Neural cell (in vitro differentiated cells): ENCODE data around the gene PLEKHH2. TPM values are rescaled to one million over a fixed set of nuclear protein-coding genes. Genes with fewer than 3 reads are reported as not detected.

Source experiments
- H2AFZ ChIP-seq: fragments of 200-600, 300-800 bp; sonication (generic), shearing (Covaris generic); 2 replicates; pipeline ENCODE4 v1.6.0; 2014; ENCODE audit warnings: low read depth, mild to moderate bottlenecking, antibody characterized with exemption, low read length, moderate library complexity
- H3F3A ChIP-seq: fragments of 200-600 bp; shearing (Covaris generic); 2 replicates; pipeline ENCODE4 v1.6.1; 2016; ENCODE audit warnings: mild to moderate bottlenecking, moderate library complexity, mixed read lengths, antibody characterized with exemption, low read length; ENCODE audit not compliant: insufficient read depth, poor library complexity, severe bottlenecking
- H3K27ac ChIP-seq: fragments of 200-600, 300-800 bp; sonication (generic), shearing (Covaris generic); 2 replicates; pipeline ENCODE4 v1.5.1; 2014; ENCODE audit warnings: mild to moderate bottlenecking, low read length, moderate library complexity
- H3K27me3 ChIP-seq: fragments of 300-800, 200-600 bp; sonication (generic), shearing (Covaris generic); 2 replicates; pipeline ENCODE4 v1.6.0; 2014; ENCODE audit warnings: mild to moderate bottlenecking, low read depth, low read length, moderate library complexity; ENCODE audit not compliant: insufficient read depth
- H3K36me3 ChIP-seq: fragments of 300-800, 200-600 bp; sonication (generic), shearing (Covaris generic); 2 replicates; pipeline ENCODE4 v1.5.1; 2014; ENCODE audit warnings: mild to moderate bottlenecking, antibody characterized with exemption, low read length, moderate library complexity; ENCODE audit not compliant: insufficient read depth
- H3K4me2 ChIP-seq: fragments of 300-800, 200-600 bp; sonication (generic), shearing (Covaris generic); 2 replicates; pipeline ENCODE4 v1.6.0; 2014; ENCODE audit warnings: mild to moderate bottlenecking, low read length
- H3K4me3 ChIP-seq: fragments of 300-800, 200-600 bp; sonication (generic), shearing (Covaris generic); 2 replicates; pipeline ENCODE4 v1.5.1; 2014; ENCODE audit warnings: mild to moderate bottlenecking, low read length, moderate library complexity
- H3K79me2 ChIP-seq: fragments of 200-600 bp; shearing (Covaris generic); replicated peaks from 2 replicates; pipeline ENCODE4 v1.6.0; 2014; ENCODE audit warnings: mild to moderate bottlenecking, low read length, moderate library complexity; ENCODE audit not compliant: insufficient read depth
- H3K9ac ChIP-seq: fragments of 300-800, 200-600 bp; sonication (generic), shearing (Covaris generic); 2 replicates; pipeline ENCODE4 v1.6.1; 2016; ENCODE audit warnings: mild to moderate bottlenecking, low read length, mixed read lengths
- H3K9me2 ChIP-seq: fragments of 200-600 bp; shearing (Covaris generic); 2 replicates; pipeline ENCODE4 v1.6.1; 2016; ENCODE audit warnings: mild to moderate bottlenecking, low read length, mixed read lengths; ENCODE audit not compliant: insufficient read depth
- H3K9me3 ChIP-seq: fragments of 200-600, 300-800 bp; sonication (generic), shearing (Covaris generic); 2 replicates; pipeline ENCODE4 v1.6.1; 2016; ENCODE audit warnings: mild to moderate bottlenecking, mixed run types, low read length, moderate library complexity, mixed read lengths
- H4K20me1 ChIP-seq: fragments of 200-600 bp; shearing (Covaris generic); 2 replicates; pipeline ENCODE4 v1.6.1; 2016; ENCODE audit warnings: mild to moderate bottlenecking, mixed run types; ENCODE audit not compliant: insufficient read depth
- EP300 ChIP-seq: fragments of 450-650 bp; conservative IDR thresholded peaks from 2 replicates; pipeline ENCODE4 v1.6.1; 2014; ENCODE audit warnings: antibody characterized with exemption, mild to moderate bottlenecking, moderate library complexity; ENCODE audit not compliant: poor library complexity, severe bottlenecking
- EZH2 ChIP-seq: fragments of 200-600, 300-800 bp; shearing (Covaris generic), sonication (generic); IDR thresholded peaks from 2 replicates; pipeline ENCODE4 v1.6.1; 2014; ENCODE audit warnings: antibody characterized with exemption, low read length, borderline replicate concordance, mild to moderate bottlenecking; ENCODE audit not compliant: insufficient read depth, poor library complexity, severe bottlenecking
- MXI1 ChIP-seq: fragments of 450-650 bp; conservative IDR thresholded peaks from 2 replicates; pipeline ENCODE4 v1.6.1; 2014; ENCODE audit warnings: antibody characterized with exemption, mild to moderate bottlenecking; ENCODE audit not compliant: poor library complexity, severe bottlenecking
- POLR2AphosphoS5 ChIP-seq: IDR thresholded peaks from 2 replicates; pipeline ENCODE4 v1.6.1; 2012
- RAD21 ChIP-seq: fragments of 450-650 bp; conservative IDR thresholded peaks from 2 replicates; pipeline ENCODE4 v1.6.1; 2014; ENCODE audit warnings: antibody characterized with exemption, mild to moderate bottlenecking, moderate library complexity
- SMC3 ChIP-seq: fragments of 450-650 bp; conservative IDR thresholded peaks from 2 replicates; pipeline ENCODE4 v1.6.1; 2014; ENCODE audit warnings: antibody characterized with exemption, mild to moderate bottlenecking, moderate library complexity; ENCODE audit not compliant: poor library complexity
- TAF1 ChIP-seq: IDR thresholded peaks from 2 replicates; pipeline ENCODE4 v1.6.1; 2012; ENCODE audit warnings: low read depth
- polyA plus RNA-seq: library from polyadenylated mRNA; depleted of rRNA; stranded (reverse); fragments of >200 nt; gene quantifications from 2 replicates; pipeline ENCODE4 v1.2.3, GENCODE V29; 2014
- small RNA-seq, 3 experiments: library from RNA; depleted of rRNA; stranded (forward); fragments of <200 nt; gene quantifications; one replicate each; pipeline ENCODE3, GENCODE V24; 2012
- TF ChIP-seq, protein P1 (sequence below): fragments of 450-650 bp; IDR thresholded peaks from 2 replicates; pipeline ENCODE4 v1.5.1; 2014; ENCODE audit warnings: antibody characterized with exemption, mild to moderate bottlenecking, moderate library complexity; ENCODE audit not compliant: poor library complexity, severe bottlenecking
- TF ChIP-seq, protein P2 (sequence below): IDR thresholded peaks from 2 replicates; pipeline ENCODE4 v1.6.1; 2012; ENCODE audit warnings: borderline replicate concordance

The PLEKHH2 gene
- polyA plus RNA-seq, 1 donor from 2014 or later = 0.50 TPM

DNA sequence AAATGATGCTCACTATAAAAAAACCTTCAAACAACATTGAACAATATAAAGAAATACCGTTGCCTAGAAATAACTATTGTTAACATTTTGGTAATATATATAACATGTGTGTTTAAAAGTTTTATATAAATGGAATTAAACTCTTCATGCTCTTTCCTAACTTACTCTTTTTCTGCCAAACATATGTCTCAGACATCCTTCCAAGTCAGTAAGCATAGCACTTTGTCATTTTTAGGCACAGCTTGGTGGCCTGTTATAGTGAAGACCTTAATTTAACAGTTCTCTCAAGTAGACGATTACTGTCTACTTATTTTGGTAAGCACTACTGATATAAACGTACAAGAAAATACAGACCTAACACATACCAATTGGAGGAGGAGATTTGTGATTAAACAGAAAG lies 177.7 kb downstream of the PLEKHH2 start:
- Histone ChIP-seq H2AFZ (no peak overlapping the region), H3K9ac (no peak overlapping the region), H3K79me2 (no peaks in the 10 kb centered on the region), H3K9me2 (no peaks in the 10 kb centered on the region), H3K4me2 (no peak overlapping the region), H3K27me3 (no peaks in the 10 kb centered on the region), H4K20me1 (no peaks in the 10 kb centered on the region), H3K27ac (no peak overlapping the region), H3K36me3 (no peaks in the 10 kb centered on the region), H3K9me3 (no peaks in the 10 kb centered on the region), H3K4me3 (no peak overlapping the region), H3F3A (no peaks in the 10 kb centered on the region)
- TF ChIP-seq TAF1 (no peak), RAD21 (no peak), SMC3 (no peak), MXI1 (no peak), EP300 (no peak), EZH2 (no peak), POLR2AphosphoS5 (no peak)
- TF ChIP-seq, protein P1, sequence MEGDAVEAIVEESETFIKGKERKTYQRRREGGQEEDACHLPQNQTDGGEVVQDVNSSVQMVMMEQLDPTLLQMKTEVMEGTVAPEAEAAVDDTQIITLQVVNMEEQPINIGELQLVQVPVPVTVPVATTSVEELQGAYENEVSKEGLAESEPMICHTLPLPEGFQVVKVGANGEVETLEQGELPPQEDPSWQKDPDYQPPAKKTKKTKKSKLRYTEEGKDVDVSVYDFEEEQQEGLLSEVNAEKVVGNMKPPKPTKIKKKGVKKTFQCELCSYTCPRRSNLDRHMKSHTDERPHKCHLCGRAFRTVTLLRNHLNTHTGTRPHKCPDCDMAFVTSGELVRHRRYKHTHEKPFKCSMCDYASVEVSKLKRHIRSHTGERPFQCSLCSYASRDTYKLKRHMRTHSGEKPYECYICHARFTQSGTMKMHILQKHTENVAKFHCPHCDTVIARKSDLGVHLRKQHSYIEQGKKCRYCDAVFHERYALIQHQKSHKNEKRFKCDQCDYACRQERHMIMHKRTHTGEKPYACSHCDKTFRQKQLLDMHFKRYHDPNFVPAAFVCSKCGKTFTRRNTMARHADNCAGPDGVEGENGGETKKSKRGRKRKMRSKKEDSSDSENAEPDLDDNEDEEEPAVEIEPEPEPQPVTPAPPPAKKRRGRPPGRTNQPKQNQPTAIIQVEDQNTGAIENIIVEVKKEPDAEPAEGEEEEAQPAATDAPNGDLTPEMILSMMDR = no peak
- TF ChIP-seq, protein P2, sequence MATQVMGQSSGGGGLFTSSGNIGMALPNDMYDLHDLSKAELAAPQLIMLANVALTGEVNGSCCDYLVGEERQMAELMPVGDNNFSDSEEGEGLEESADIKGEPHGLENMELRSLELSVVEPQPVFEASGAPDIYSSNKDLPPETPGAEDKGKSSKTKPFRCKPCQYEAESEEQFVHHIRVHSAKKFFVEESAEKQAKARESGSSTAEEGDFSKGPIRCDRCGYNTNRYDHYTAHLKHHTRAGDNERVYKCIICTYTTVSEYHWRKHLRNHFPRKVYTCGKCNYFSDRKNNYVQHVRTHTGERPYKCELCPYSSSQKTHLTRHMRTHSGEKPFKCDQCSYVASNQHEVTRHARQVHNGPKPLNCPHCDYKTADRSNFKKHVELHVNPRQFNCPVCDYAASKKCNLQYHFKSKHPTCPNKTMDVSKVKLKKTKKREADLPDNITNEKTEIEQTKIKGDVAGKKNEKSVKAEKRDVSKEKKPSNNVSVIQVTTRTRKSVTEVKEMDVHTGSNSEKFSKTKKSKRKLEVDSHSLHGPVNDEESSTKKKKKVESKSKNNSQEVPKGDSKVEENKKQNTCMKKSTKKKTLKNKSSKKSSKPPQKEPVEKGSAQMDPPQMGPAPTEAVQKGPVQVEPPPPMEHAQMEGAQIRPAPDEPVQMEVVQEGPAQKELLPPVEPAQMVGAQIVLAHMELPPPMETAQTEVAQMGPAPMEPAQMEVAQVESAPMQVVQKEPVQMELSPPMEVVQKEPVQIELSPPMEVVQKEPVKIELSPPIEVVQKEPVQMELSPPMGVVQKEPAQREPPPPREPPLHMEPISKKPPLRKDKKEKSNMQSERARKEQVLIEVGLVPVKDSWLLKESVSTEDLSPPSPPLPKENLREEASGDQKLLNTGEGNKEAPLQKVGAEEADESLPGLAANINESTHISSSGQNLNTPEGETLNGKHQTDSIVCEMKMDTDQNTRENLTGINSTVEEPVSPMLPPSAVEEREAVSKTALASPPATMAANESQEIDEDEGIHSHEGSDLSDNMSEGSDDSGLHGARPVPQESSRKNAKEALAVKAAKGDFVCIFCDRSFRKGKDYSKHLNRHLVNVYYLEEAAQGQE = no peak

Small RNA genes within 50 kb of the gene (small RNA-seq; reads per million reads assigned to genes)
- gene RF00019 = 0 to 1.2 (median 0) reads per million in 3 experiments
- 0 reads per million in 3 experiments for gene RN7SKP66

Other genes with a start within 250 kb of the PLEKHH2 start
- 8.5 and 8.9 TPM in 2 replicates for gene THADA, start 41.2 kb upstream of the PLEKHH2 start, polyA plus RNA-seq
- gene C1GALT1C1L, start 39.2 kb downstream of the PLEKHH2 start, polyA plus RNA-seq = not detected in 2 replicates
- 65.5 and 80.6 TPM in 2 replicates for gene DYNC2LI1, start 136.8 kb downstream of the PLEKHH2 start, polyA plus RNA-seq
- 0.38 TPM in 1 of 2 replicates, not detected in the other for gene ABCG5, start 201.6 kb downstream of the PLEKHH2 start, polyA plus RNA-seq
- gene ABCG8, start 201.7 kb downstream of the PLEKHH2 start, polyA plus RNA-seq = 0.05 TPM in 1 of 2 replicates, not detected in the other